GM21390 (cell line): ENCODE data around the gene DNAH11.
"Not testable (repeated sequence)": the region's sequence is repeated elsewhere in the genome, so short reads cannot be mapped to it uniquely, and the experiment has no call there.

Experiments used
- ATAC-seq: cut with Tn5 transposase; IDR thresholded peaks from one replicate; pipeline ENCODE4 v1.9.1; 2021; ENCODE audit not compliant: unreplicated experiment

DNAH11 gene

GRCh38 chr7:21869785-21870402 lies 327.1 kb downstream of the DNAH11 start:
- no peak for ATAC-seq

DNA sequence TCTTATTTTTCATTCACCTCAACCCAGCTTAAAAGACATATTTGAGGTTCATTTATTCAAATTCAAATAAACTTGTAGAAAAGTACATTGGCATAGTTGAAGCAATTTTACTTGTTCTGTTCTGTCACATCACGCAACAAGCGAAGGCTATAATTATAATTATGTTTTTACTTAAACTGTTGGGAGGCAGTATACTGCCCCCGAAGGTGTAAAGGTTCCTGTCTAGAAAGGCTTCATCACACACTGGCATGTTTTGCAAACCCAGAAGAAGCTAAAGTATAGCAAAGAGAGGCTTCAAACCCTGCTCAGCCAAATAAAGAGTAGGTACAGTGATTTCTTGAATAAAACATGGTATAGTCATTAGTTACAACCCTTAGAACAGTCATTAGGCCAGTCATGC lies 340.2 kb downstream of the DNAH11 start:
- ATAC-seq, result no peak

DNA sequence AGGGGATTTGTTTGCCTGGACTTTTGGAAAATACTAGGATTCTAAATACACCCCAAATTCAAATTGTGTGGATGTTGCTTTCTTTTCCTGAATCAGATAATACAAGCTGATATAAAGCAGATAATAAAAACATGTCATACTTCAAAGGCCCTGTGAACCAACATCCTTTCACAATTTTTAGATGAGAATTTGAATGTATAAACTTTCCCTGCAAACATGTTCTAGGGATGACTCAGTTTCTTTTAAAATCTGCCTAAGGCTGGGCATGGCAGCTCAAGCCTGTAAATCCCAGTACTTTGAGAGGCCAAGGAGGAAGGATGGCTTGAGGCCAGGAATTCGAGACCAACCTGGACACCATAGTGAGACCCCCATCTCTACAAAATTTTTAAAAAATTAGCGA lies 340.7 kb downstream of the DNAH11 start:
- ATAC-seq, result not testable (repeated sequence)

DNA sequence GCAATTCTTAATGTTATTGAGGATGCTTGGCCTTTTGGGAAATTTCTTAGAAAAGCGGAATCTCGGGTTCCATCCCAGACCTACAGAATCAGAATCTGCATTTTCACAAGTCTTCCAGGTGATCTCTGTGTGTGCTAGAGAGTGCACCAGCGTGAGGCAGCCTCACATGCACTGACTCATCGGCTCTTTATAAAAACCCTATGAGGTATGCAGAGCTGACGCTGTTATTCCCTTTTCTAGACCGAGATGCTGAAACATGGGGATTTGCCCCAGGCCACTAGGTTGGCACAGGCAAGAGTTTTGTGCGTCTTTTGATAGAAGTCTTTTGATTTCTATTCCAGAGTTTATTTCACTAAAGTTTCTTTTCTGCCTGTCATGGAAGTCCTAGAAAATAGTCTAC lies 341.7 kb downstream of the DNAH11 start:
- ATAC-seq, result no peak

GRCh38 chr7:21886396-21886795 lies 343.6 kb downstream of the DNAH11 start:
- ATAC-seq, result no peak

GRCh38 chr7:21887353-21887752 lies 344.5 kb downstream of the DNAH11 start:
- no peak for ATAC-seq

- ATAC-seq, result no peak
Observed at GRCh38 chr7:21887779-21888178, 344.9 kb downstream of the DNAH11 start.

GRCh38 chr7:21891291-21891690 lies 348.5 kb downstream of the DNAH11 start:
- no peak for ATAC-seq

DNA sequence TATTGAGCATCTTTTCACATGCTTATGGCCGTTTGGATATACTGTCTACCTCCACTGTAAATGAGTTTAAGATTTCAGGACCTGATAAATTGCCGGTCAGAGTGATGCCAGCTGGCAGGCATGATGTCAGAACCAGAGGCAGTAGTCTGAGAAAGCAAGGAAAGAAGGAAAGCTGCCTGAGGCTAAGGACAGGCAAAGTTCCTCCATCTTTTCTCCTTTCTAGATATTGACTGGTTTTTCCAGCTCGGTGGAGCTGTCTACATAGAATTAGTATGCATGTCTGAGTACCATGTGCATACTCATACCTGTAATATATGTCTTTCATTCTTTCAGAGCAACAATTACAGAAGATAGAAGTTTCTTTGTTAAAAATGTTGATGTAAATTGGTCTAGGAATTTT lies 350.6 kb downstream of the DNAH11 start:
- ATAC-seq, result no peak

- peak; percentile 97 for ATAC-seq
Observed at GRCh38 chr7:21898265-21898930, 355.6 kb downstream of the DNAH11 start.

- no peak for ATAC-seq
Observed at GRCh38 chr7:21902240-21902639, 359.4 kb downstream of the DNAH11 start.

DNA sequence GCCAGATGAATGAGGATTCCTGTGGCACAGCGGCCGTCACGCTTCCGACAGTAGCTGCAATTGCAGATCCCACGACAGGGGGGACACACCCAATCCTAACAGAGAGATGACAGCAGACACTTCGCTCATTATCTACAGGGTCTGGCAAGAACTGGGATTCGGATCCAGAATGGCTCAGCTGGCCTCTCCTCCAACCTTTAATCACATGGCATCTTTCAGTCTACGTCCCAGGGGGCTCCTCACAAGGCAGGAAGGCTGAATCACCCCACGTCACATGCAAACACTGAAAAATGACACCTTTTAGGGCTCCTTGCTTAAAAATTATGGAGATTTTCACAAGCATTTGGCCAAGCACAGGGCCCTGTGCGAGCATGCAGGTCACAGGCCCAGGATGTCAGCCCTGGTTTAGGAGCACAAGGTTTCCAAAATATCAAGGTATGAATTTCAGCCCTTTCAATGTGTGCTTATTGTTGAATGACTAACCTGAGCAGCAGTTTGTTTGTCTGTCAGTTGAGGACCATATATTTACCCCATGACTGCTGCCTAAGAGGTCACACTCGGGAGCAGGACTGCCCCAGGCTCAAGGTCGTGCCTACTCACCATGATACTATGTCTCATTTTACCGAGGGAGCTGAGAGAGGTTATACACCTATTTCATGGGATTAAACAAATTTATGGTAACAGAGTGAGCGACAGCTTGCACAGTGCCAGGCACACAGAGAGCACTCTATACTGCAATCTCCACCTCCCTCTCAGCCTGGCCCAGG lies 360.4 kb downstream of the DNAH11 start:
- ATAC-seq, result no peak

GRCh38 chr7:21908746-21909145 lies 365.9 kb downstream of the DNAH11 start:
- no peak for ATAC-seq

- ATAC-seq, result no peak
Observed at GRCh38 chr7:21910253-21910652, 367.4 kb downstream of the DNAH11 start.

DNA sequence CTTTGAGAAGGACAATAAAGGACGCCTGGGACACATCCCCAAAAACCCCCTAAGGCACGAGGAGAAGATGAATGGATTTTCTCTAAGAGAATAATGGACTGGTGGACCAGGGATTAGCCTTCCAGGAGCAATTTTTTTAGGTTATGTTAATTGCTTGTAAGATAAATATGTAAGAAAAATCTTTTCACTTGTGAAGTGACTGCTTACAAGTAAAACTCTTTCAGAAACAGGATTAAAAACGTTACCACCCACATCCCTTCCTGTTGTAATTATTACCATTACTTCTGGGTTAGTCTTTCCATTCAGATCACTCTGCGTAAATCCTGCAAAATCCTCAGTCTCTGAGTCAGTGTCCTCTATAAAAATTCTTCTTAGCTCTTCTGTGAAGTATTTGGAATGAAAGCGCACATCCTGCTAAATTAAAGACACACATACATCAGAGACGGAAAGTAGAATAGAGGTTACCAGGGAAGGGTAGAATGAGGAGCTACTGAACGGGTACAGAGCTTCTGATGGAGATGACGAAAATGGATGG lies 368.6 kb downstream of the DNAH11 start:
- ATAC-seq, result no peak

GRCh38 chr7:21912305-21912704 lies 369.5 kb downstream of the DNAH11 start:
- ATAC-seq, result no peak

DNA sequence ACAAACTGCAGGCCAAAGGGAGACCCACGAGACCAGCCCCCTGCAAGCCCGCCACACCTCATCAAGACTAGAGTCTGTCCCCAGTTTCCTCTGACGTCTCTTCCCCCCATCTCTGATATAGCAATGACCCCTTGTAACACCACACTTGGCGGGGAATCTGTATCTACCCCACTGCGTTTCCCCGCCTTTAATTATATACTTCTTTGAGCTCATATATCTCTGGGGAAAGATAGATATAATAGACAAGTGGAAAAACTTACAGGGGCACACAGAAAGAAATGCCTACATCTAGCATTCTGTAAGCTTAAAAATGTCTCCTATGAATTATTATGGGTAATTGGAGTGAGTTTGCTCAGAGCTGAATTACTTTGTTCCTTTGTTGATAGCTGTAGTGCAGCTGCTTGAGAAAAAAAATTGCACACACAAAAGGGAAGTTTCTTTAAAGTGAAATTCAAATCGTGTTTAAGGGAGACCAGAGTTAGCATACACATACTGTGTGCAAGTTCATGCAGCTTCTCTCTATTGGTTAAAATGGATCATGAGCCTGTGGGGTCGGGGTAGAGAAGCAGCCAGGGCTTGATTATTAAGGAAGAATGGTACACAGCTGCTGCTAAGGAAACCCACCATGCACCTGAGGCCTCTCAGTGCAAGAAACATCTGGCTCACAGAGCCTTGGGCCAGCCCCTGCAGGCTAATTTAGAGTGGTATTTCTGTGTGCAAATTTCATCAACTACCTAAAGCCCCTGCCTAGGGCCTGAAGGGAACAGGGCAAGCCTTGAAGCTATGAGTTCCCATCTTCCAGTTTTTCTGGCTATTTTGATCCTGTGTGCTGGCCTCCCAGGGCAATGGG lies 370.3 kb downstream of the DNAH11 start:
- no peak for ATAC-seq

DNA sequence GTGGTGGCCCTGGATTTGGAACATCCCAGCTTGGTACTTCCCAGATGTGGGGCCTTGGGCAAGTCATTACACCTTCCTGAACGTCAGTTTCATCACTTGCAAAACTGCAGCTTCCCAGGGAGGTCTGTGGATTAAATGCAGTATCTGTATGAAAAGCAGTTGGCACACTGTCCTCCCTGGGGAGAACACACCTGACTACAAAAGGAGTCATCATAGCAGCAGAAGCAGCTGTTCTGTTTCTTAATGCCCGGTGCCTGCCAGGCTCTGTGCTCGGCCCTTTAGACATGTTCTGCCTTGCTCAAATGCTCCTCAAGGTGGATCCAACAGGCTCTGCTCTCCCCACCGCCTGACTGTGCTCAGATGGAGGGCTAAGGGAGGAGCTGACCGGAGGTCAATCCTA lies 371.8 kb downstream of the DNAH11 start:
- no peak for ATAC-seq

GRCh38 chr7:21915140-21915539 lies 372.3 kb downstream of the DNAH11 start:
- ATAC-seq, result no peak

DNA sequence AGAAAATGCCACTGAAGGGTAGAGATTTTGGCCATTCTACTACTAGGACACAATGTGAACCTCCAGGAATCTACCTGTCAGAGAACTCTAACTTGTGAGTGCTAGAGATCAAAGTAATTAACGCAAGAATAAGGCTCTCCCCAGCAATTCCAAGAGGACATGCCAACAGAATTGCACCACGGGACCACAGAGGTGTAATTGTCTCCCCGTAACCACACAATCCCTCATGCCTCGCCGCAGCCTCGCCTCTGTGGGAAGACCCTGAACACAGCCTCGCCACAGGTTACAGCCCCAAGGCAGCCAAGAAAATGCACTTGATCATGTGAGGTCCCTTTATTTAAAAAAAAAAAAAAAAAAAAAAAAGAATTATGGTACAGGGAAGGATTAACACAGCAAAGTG lies 373.3 kb downstream of the DNAH11 start:
- no peak for ATAC-seq

DNA sequence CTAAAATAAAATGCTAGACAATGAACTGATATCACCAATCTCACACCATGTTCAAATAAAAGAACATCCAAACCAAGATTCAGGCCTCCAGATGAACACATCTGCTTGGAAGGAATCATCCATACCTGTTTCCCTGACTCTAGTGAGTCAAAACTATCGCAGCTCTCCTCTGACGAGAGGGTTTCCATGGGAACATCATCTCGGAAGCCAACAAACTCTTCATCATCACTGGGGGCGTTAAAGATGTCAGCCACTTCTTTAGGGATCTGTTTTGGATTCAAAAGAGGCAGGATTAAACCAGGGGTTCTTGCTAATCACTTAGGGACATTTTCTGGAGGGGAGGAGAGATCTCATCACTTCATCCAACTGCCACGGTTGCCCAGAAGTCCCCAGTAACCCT lies 373.8 kb downstream of the DNAH11 start:
- no peak for ATAC-seq
